Panc1 (cell line): ENCODE data around the gene GPR162. TPM values are rescaled to one million over a fixed set of nuclear protein-coding genes. Genes with fewer than 3 reads are reported as not detected.

Source experiments
- ATAC-seq: fragments of 200-7000 bp; cut with Tn5 transposase; 2 replicates; pipeline ENCODE4 v1.9.1; 2020; ENCODE audit warnings: mild to moderate bottlenecking, moderate library complexity
- BruUV-seq: library from RNA; stranded (reverse); fragments of 400-500 nt; replicated peaks from 2 replicates; lab custom pipeline; 2021; lab: Mats Ljungman, UMichigan
- CTCF ChIA-PET: fragments of 300-600 bp; sonication (Branson Sonifier 250); formaldehyde crosslinking; loops from one replicate; lab custom pipeline; 2022; ENCODE audit warnings: antibody characterized with exemption; lab: Charles Lee
- POLR2A ChIA-PET: fragments of 300-600 bp; sonication (Branson Sonifier 250); formaldehyde crosslinking; loops from one replicate; lab custom pipeline; 2022; ENCODE audit warnings: antibody characterized with exemption; lab: Charles Lee
- DNase-seq: peaks from one replicate; pipeline ENCODE4 v3.0.0-alpha.2; 2010; ENCODE audit warnings: low read depth, low spot score
- H3K27ac ChIP-seq: 2 replicates; pipeline ENCODE4 v1.5.1; 2011; ENCODE audit warnings: mild to moderate bottlenecking, low read length, inconsistent platforms
- H3K27me3 ChIP-seq: fragments of 200-500 bp; sonication (Bioruptor generic); 2 replicates; pipeline ENCODE4 v1.6.0; 2014; ENCODE audit warnings: low read length, inconsistent platforms; ENCODE audit not compliant: control insufficient read depth, insufficient read depth
- H3K36me3 ChIP-seq: fragments of 200-500 bp; sonication (Bioruptor generic); 2 replicates; pipeline ENCODE4 v1.5.1; 2014; ENCODE audit warnings: inconsistent platforms, mild to moderate bottlenecking, low read length, moderate library complexity; ENCODE audit not compliant: control insufficient read depth, insufficient read depth
- H3K4me1 ChIP-seq: 2 replicates; pipeline ENCODE4 v1.5.1; 2011; ENCODE audit warnings: inconsistent platforms, mild to moderate bottlenecking, low read length, moderate library complexity; ENCODE audit not compliant: control insufficient read depth, insufficient read depth
- H3K4me3 ChIP-seq, 2 experiments: 2 replicates each; pipeline ENCODE4 v1.5.1; 2011 to 2012; ENCODE audit warnings: low read depth in 2 of 2, low read length in 2 of 2, mild to moderate bottlenecking in 2 of 2, inconsistent platforms in 1 of 2, moderate library complexity in 1 of 2
- H3K9me3 ChIP-seq: fragments of 200-500 bp; sonication (Bioruptor generic); 2 replicates; pipeline ENCODE4 v1.5.1; 2014; ENCODE audit warnings: low read depth, mild to moderate bottlenecking, inconsistent platforms, low read length, moderate library complexity; ENCODE audit not compliant: control insufficient read depth, insufficient read depth
- CTCF ChIP-seq: fragments of 450-650 bp; IDR thresholded peaks from 2 replicates; pipeline ENCODE4 v1.5.1; 2017; ENCODE audit warnings: mild to moderate bottlenecking
- POLR2AphosphoS5 ChIP-seq: IDR thresholded peaks from 2 replicates; pipeline ENCODE4 v1.6.1; 2012; ENCODE audit warnings: mild to moderate bottlenecking, low read depth, low read length, moderate library complexity
- SIN3A ChIP-seq: IDR thresholded peaks from 2 replicates; pipeline ENCODE4 v1.6.1; 2012; ENCODE audit warnings: low read depth, mild to moderate bottlenecking, low read length, moderate library complexity, borderline replicate concordance; ENCODE audit not compliant: insufficient read depth
- TCF7L2 ChIP-seq: IDR thresholded peaks from 2 replicates; pipeline ENCODE4 v1.6.1; 2011; ENCODE audit warnings: mild to moderate bottlenecking, low read depth, low read length, inconsistent platforms
- in situ Hi-C: cut with HindIII; loops from 2 replicates; pipeline ENCODE4 v1.10.0; 2016; ENCODE audit warnings: low sequenced_read_pairs, low pct_unique_long_range_greater_than_20kb
- intact Hi-C: fragments of 100-400 bp; cut with micrococcal nuclease; formaldehyde crosslinking; loops from one replicate; pipeline ENCODE4 v1.10.0; 2022; ENCODE audit not compliant: unreplicated experiment
- total RNA-seq: library from RNA; stranded (reverse); gene quantifications from one replicate; pipeline ENCODE4 v1.2.1, GENCODE V29; 2021; ENCODE audit not compliant: unreplicated experiment
- TF ChIP-seq, protein P1 (sequence below), 2 experiments: IDR thresholded peaks; 2 replicates each; pipeline ENCODE4 v1.6.1; 2011 to 2012; ENCODE audit warnings: low read depth in 2 of 2, control low read depth in 1 of 2, low read length in 1 of 2, mild to moderate bottlenecking in 1 of 2, moderate library complexity in 1 of 2; ENCODE audit not compliant: insufficient read depth in 1 of 2

The GPR162 gene
- total RNA-seq, 1 experiment from 2014 or later, result 1.3 TPM

GRCh38 chr12:6855322-6855721 lies 33.7 kb downstream of the GPR162 start:
- TF ChIP-seq TCF7L2 (no peak), POLR2AphosphoS5 (no peak), SIN3A (no peak), CTCF (no peak)
- TF ChIP-seq, protein P1, sequence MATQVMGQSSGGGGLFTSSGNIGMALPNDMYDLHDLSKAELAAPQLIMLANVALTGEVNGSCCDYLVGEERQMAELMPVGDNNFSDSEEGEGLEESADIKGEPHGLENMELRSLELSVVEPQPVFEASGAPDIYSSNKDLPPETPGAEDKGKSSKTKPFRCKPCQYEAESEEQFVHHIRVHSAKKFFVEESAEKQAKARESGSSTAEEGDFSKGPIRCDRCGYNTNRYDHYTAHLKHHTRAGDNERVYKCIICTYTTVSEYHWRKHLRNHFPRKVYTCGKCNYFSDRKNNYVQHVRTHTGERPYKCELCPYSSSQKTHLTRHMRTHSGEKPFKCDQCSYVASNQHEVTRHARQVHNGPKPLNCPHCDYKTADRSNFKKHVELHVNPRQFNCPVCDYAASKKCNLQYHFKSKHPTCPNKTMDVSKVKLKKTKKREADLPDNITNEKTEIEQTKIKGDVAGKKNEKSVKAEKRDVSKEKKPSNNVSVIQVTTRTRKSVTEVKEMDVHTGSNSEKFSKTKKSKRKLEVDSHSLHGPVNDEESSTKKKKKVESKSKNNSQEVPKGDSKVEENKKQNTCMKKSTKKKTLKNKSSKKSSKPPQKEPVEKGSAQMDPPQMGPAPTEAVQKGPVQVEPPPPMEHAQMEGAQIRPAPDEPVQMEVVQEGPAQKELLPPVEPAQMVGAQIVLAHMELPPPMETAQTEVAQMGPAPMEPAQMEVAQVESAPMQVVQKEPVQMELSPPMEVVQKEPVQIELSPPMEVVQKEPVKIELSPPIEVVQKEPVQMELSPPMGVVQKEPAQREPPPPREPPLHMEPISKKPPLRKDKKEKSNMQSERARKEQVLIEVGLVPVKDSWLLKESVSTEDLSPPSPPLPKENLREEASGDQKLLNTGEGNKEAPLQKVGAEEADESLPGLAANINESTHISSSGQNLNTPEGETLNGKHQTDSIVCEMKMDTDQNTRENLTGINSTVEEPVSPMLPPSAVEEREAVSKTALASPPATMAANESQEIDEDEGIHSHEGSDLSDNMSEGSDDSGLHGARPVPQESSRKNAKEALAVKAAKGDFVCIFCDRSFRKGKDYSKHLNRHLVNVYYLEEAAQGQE (IDR thresholded peaks at IDR 0.05; ENCODE audit: insufficient read depth in 1 of 2, low read depth in 2 of 2, low read length in 1 of 2), result no peak
- Histone ChIP-seq H3K4me1 (peaks cover 8% of the 10 kb centered on the region), H3K27ac (no peak overlapping the region), H3K4me3 (no peak overlapping the region), H3K36me3 (peaks cover 8% of the 10 kb centered on the region; the same call in 1 of the 2 replicates), H3K9me3 (no peaks in the 10 kb centered on the region), H3K27me3 (no peaks in the 10 kb centered on the region)
- ChIA-PET POLR2A (no interaction called here), CTCF (no interaction called here)
- intact Hi-C loops, result no loop called here
- BruUV-seq, result no TSS peak
- ATAC-seq (no peak), DNase-seq (no peak)
- in situ Hi-C loops, result no loop called here

- no peak for ATAC-seq
- intact Hi-C loops (no loop called here), in situ Hi-C loops (no loop called here)
- H3K27ac ChIP-seq, result no peak overlapping the region
- ChIA-PET CTCF (no interaction called here), POLR2A (no interaction called here)
- peaks cover 4% of the 10 kb centered on the region for H3K36me3 ChIP-seq
- H3K9me3 ChIP-seq, result no peaks in the 10 kb centered on the region
- no peak overlapping the region for H3K4me3 ChIP-seq
- DNase-seq, result no peak
- no peaks in the 10 kb centered on the region for H3K27me3 ChIP-seq
- TF ChIP-seq SIN3A (no peak), CTCF (no peak), TCF7L2 (no peak), POLR2AphosphoS5 (no peak)
- TF ChIP-seq, protein P1 (IDR thresholded peaks at IDR 0.05; ENCODE audit: insufficient read depth in 1 of 2, low read depth in 2 of 2, low read length in 1 of 2), result no peak
- no TSS peak for BruUV-seq
- H3K4me1 ChIP-seq, result no peaks in the 10 kb centered on the region; the same call in 1 of the 2 replicates
Observed at GRCh38 chr12:6858799-6859198, 37.2 kb downstream of the GPR162 start.
